Heart right ventricle (tissue), 16 donors: ENCODE data around the gene FOXL2. TPM values are rescaled to one million over a fixed set of nuclear protein-coding genes. Genes with fewer than 3 reads are reported as not detected.
A peak's percentile ranks its signal among the peaks of the same experiment; 100 is the strongest.
"Not testable (repeated sequence)": the region's sequence is repeated elsewhere in the genome, so short reads cannot be mapped to it uniquely, and the experiment has no call there.

Source experiments
- ATAC-seq, 8 donors: fragments of 200-7000 bp; cut with Tn5 transposase; one replicate each; pipeline ENCODE4 v1.9.1; 2020; ENCODE audit warnings: mild to moderate bottlenecking in 8 of 8, moderate library complexity in 8 of 8, moderate number of reproducible peaks in 1 of 8
- DNase-seq, 2 donors: peaks; one replicate each; pipeline ENCODE4 v3.0.0-alpha.2; 2020
- H3K27ac ChIP-seq, 10 donors: fragments of 200-600 bp; sonication (generic) in 2 of 10; one replicate each; pipeline versions ENCODE4 v1.5.0 to v1.8.0; 2020 to 2022; ENCODE audit warnings: mild to moderate bottlenecking in 3 of 10
- H3K27me3 ChIP-seq, 7 donors: fragments of 200-600 bp; one replicate each; pipeline ENCODE4 v1.8.0; 2021 to 2022; ENCODE audit warnings: mild to moderate bottlenecking in 2 of 7
- H3K36me3 ChIP-seq, 9 donors: fragments of 200-600 bp; sonication (generic) in 1 of 9; one replicate each; pipeline versions ENCODE4 v1.5.0 to v1.8.0; 2020 to 2022; ENCODE audit warnings: mild to moderate bottlenecking in 2 of 9
- H3K4me1 ChIP-seq, 9 donors: fragments of 200-600 bp; sonication (generic) in 1 of 9; one replicate each; pipeline versions ENCODE4 v1.5.0 to v1.8.0; 2020 to 2022; ENCODE audit warnings: mild to moderate bottlenecking in 4 of 9
- H3K4me3 ChIP-seq, 10 donors: fragments of 200-600 bp; sonication (generic) in 2 of 10; one replicate each; pipeline versions ENCODE4 v1.5.0 to v1.8.0; 2020 to 2022; ENCODE audit warnings: mild to moderate bottlenecking in 7 of 10, moderate library complexity in 2 of 10
- H3K9me3 ChIP-seq, 11 donors: fragments of 200-600 bp in 10 of 11; sonication (generic) in 2 of 11; one replicate each; pipeline versions ENCODE4 v1.5.0 to v1.8.0; 2013 to 2022; ENCODE audit warnings: mild to moderate bottlenecking in 2 of 11, control low read depth in 1 of 11, moderate library complexity in 1 of 11
- CTCF ChIP-seq, 9 donors: fragments of 200-600 bp; sonication (generic) in 2 of 9; IDR thresholded peaks; one replicate each; pipeline versions ENCODE4 v1.5.0 to v1.8.0; 2021 to 2022; ENCODE audit warnings: antibody characterized with exemption in 9 of 9, mild to moderate bottlenecking in 5 of 9, moderate library complexity in 1 of 9
- WGBS, 2 donors: extraction: QIAGEN DNeasy Blood & Tissue Kit; methylation state at CpG; one replicate each; pipeline ENCODE4 v1.1.7; 2013; ENCODE audit warnings: inconsistent platforms in 1 of 2; 5-methylcytosine and 5-hydroxymethylcytosine counted together
- intact Hi-C, 10 donors: fragments of 100-400 bp; cut with DNase I; formaldehyde crosslinking; loops; one replicate each; pipeline versions ENCODE4 v1.11.1 to v1.14.2; 2022
- polyA plus RNA-seq, 2 donors: library from polyadenylated mRNA; stranded (reverse); fragments of 200-250 nt; gene quantifications; one replicate each; pipeline ENCODE4 v1.2.3, GENCODE V29; 2013
- total RNA-seq, 10 donors: library from RNA; stranded (reverse); fragmentation: NEBNext Ultra II Directional in 3 of 10; extraction: Animal tissue kit (Norgen Biotek cat#: 25700) in 3 of 10; gene quantifications; one replicate each; pipeline versions ENCODE4 v1.2.1 to v1.2.4, GENCODE V29; 2021 to 2023
- donor health status: Arrhythmogenic right ventricular cardiomyopathy.
- donor health status: ischemic (EF 13 %, LVEDD 7.1; RV severe dilation, severe dysfunction).
- donor health status: healthy with polysubstance abuse.
- donor health status: DM: no; HTN: yes; CAD: no.
- donor health status: DM: no; HTN: no; CAD: no.
- donor health status: ischemic (EF 25% LVEDD 6.9; RV normal size, moderate dysfunction).
- donor health status: ischemic (EF 25% LVEDD 5.7; RV mildly dilated, moderate dysfunction).
- donor health status: healthy.
- donor health status: DM: yes; HTN: yes; CAD: no.
- donor health status: Ischemic cardiomyopathy.
- donor health status: ischemic (EF 35%, LVEDD 5.7; RV mildly dilated, moderate dysfunction).
- donor health status: nonischemic (EF 11% LVEDD 7.7; RV severe dilation, severe dysfunction).
- donor health status: DM: yes; HTN: yes; CAD: no.
- donor health status: PGD.
- donor health status: ischemic (EF 29% LVEDD 5.4; RV normal size, mild dysfunction).
- donor health status: nonischemic (EF 23%, LVEDD 6.1; RV moderate dilation, normal function).

The FOXL2 gene
- total and polyA plus RNA-seq, 12 donors = 0.12 TPM; not detected in 11

GRCh38 chr3:138928727-138929372 is 18.1 kb downstream of the FOXL2 start:
- Histone ChIP-seq H3K4me3 (no peak overlapping the region), H3K27me3 (peaks cover 0 to 5% (median 4%) of the 10 kb centered on the region in 7 donors), H3K27ac (no peak overlapping the region), H3K9me3 (no peaks in the 10 kb centered on the region), H3K36me3 (no peaks in the 10 kb centered on the region), H3K4me1 (no peaks in the 10 kb centered on the region)
- WGBS, 2 donors = 93 to 94% methylated on average over 42 of the region's 42 CpGs
- DNase-seq = no peak
- intact Hi-C loops = loop anchor here in 1 of 10 donors (10.0 kb wide), 1 partner anchor 454 kb away; no protein-coding TSS in a partner anchor
- no peak for TF ChIP-seq CTCF (IDR thresholded peaks at IDR 0.05)
- no peak for ATAC-seq

GRCh38 chr3:138923531-138923994 is 23.4 kb downstream of the FOXL2 start:
- peak; percentile 61 to 82 (median 78) for ATAC-seq
- peak; percentile 71 to 81 for DNase-seq
- Histone ChIP-seq H3K4me3 (no peak overlapping the region), H3K9me3 (no peaks in the 10 kb centered on the region), H3K27ac (no peak overlapping the region), H3K36me3 (no peaks in the 10 kb centered on the region), H3K4me1 (peaks cover 0 to 6% (median 0%) of the 10 kb centered on the region in 9 donors), H3K27me3 (peaks cover 0 to 6% (median 0%) of the 10 kb centered on the region in 7 donors)
- TF ChIP-seq CTCF (IDR thresholded peaks at IDR 0.05) = peak; percentile 82 to 95 (median 90)
- 26 to 29% methylated on average over 6 of the region's 6 CpGs for WGBS, 2 donors
- intact Hi-C loops = loop anchor here in 7 of 10 donors (2.0 to 10.0 kb wide), 6 partner anchors 221 to 506 kb away; partner anchors contain the start of genes CEP70 (in 2 of the 7) and FAIM (in 1 of the 7)

- not testable (repeated sequence) for DNase-seq, H3K27me3 ChIP-seq, ATAC-seq, H3K36me3 ChIP-seq, H3K4me1 ChIP-seq, H3K9me3 ChIP-seq, H3K4me3 ChIP-seq, H3K27ac ChIP-seq
- WGBS, 2 donors = 90 to 91% methylated on average over 6 of the region's 6 CpGs
- intact Hi-C loops = loop anchor here in 7 of 10 donors (2.0 to 10.0 kb wide), 6 partner anchors 220 to 505 kb away; partner anchors contain the start of genes CEP70 (in 2 of the 7) and FAIM (in 1 of the 7)
These were observed 24.5 kb downstream of the FOXL2 start for GRCh38 chr3:138922400-138922799.

GRCh38 chr3:138921316-138922292 is 25.3 kb downstream of the FOXL2 start:
- TF ChIP-seq CTCF (IDR thresholded peaks at IDR 0.05) = no peak
- peaks cover 0 to 8% (median 3%) of the 10 kb centered on the region in 9 donors for H3K4me1 ChIP-seq
- DNase-seq = no peak
- WGBS, 2 donors = 71 to 82% methylated on average over 8 of the region's 8 CpGs
- no peaks in the 10 kb centered on the region for H3K36me3 ChIP-seq
- no peak overlapping the region for H3K27ac ChIP-seq
- H3K27me3 ChIP-seq = peaks cover 0 to 6% (median 0%) of the 10 kb centered on the region in 7 donors
- ATAC-seq = no peak
- no peak overlapping the region for H3K4me3 ChIP-seq
- intact Hi-C loops = loop anchor here in 7 of 10 donors (2.0 to 10.0 kb wide), 6 partner anchors 219 to 504 kb away; partner anchors contain the start of genes CEP70 (in 2 of the 7) and FAIM (in 1 of the 7)
- no peaks in the 10 kb centered on the region for H3K9me3 ChIP-seq
